Colonic mucosa (tissue), 4 donors: Measurements from ENCODE around the gene FAM228B. TPM values are rescaled to one million over a fixed set of nuclear protein-coding genes. Genes with fewer than 3 reads are reported as not detected.
A peak's percentile ranks its signal among the peaks of the same experiment; 100 is the strongest.

Experiments used
- DNase-seq: peaks from one replicate; pipeline ENCODE4 v3.0.0-alpha.2; 2020
- H3K27ac ChIP-seq: fragments of 200-600 bp; one replicate; pipeline ENCODE4 v1.8.0; 2021
- H3K27me3 ChIP-seq: fragments of 200-600 bp; one replicate; pipeline ENCODE4 v1.8.0; 2021
- H3K36me3 ChIP-seq: fragments of 200-600 bp; one replicate; pipeline ENCODE4 v1.8.0; 2021
- H3K4me1 ChIP-seq: fragments of 200-600 bp; one replicate; pipeline ENCODE4 v1.8.0; 2021; ENCODE audit warnings: mild to moderate bottlenecking
- H3K4me3 ChIP-seq: fragments of 200-600 bp; one replicate; pipeline ENCODE4 v1.8.0; 2021
- H3K9ac ChIP-seq, 2 donors: one replicate each; pipeline ENCODE4 v1.7.0; 2013; ENCODE audit warnings: control low read depth in 2 of 2, low read depth in 2 of 2, low read length in 2 of 2
- H3K9me3 ChIP-seq: fragments of 200-600 bp; one replicate; pipeline ENCODE4 v1.8.0; 2021
- CTCF ChIP-seq: fragments of 200-600 bp; IDR thresholded peaks from one replicate; pipeline ENCODE4 v1.8.0; 2022; ENCODE audit warnings: antibody characterized with exemption, mild to moderate bottlenecking
- intact Hi-C: fragments of 100-400 bp; cut with DNase I; formaldehyde crosslinking; loops from one replicate; pipeline ENCODE4 v1.14.1; 2022
- total RNA-seq, 2 donors: library from RNA; stranded (reverse); fragmentation: NEBNext Ultra II Directional in 1 of 2; extraction: Animal tissue kit (Norgen Biotek cat#: 25700) in 1 of 2; gene quantifications; one replicate each; pipeline ENCODE4 v1.2.1, GENCODE V29; 2021
- donor health status: healthy.
- donor health status: DM: no; HTN: no; CAD: no.
- donor health status: DM: no; HTN: no; CAD: no.

FAM228B gene
- total RNA-seq, 2 donors from 2014 or later = 4.4 to 6.2 TPM

- intact Hi-C loops = no loop called here
- DNase-seq = no peak
- TF ChIP-seq CTCF = no peak
- no peaks in the 10 kb centered on the region for H3K4me1 ChIP-seq
- H3K9ac ChIP-seq = no peak overlapping the region
- H3K27me3 ChIP-seq = no peaks in the 10 kb centered on the region
- H3K9me3 ChIP-seq = no peaks in the 10 kb centered on the region
- no peaks in the 10 kb centered on the region for H3K36me3 ChIP-seq
- H3K4me3 ChIP-seq = no peak overlapping the region
- no peak overlapping the region for H3K27ac ChIP-seq
These were observed 5.4 kb upstream of the FAM228B start for GRCh38 chr2:24117902-24118301.

- intact Hi-C loops = no loop called here
- no peak overlapping the region for H3K4me3 ChIP-seq
- H3K9ac ChIP-seq = no peak overlapping the region
- DNase-seq = no peak
- peaks cover 3% of the 10 kb centered on the region for H3K4me1 ChIP-seq
- H3K27ac ChIP-seq = no peak overlapping the region
- no peak for TF ChIP-seq CTCF
- H3K9me3 ChIP-seq = no peaks in the 10 kb centered on the region
- H3K27me3 ChIP-seq = no peaks in the 10 kb centered on the region
- H3K36me3 ChIP-seq = no peaks in the 10 kb centered on the region
These were observed 2.2 kb upstream of the FAM228B start for GRCh38 chr2:24121066-24121465.

GRCh38 chr2:24121469-24121868 is 1.8 kb upstream of the FAM228B start:
- H3K36me3 ChIP-seq = no peaks in the 10 kb centered on the region
- H3K4me1 ChIP-seq = peaks cover 3% of the 10 kb centered on the region
- H3K9ac ChIP-seq = no peak overlapping the region
- DNase-seq = no peak
- H3K9me3 ChIP-seq = no peaks in the 10 kb centered on the region
- no peak overlapping the region for H3K27ac ChIP-seq
- H3K27me3 ChIP-seq = no peaks in the 10 kb centered on the region
- no peak overlapping the region for H3K4me3 ChIP-seq
- intact Hi-C loops = no loop called here
- TF ChIP-seq CTCF = no peak

- DNase-seq = no peak
- intact Hi-C loops = no loop called here
- TF ChIP-seq CTCF = no peak
These were observed 689 bp upstream of the FAM228B start for GRCh38 chr2:24122366-24123194.

GRCh38 chr2:24123922-24124580 is 782 bp downstream of the FAM228B start:
- Histone ChIP-seq H3K36me3 (no peaks in the 10 kb centered on the region), H3K27me3 (no peaks in the 10 kb centered on the region), H3K9me3 (no peaks in the 10 kb centered on the region), H3K4me1 (peaks cover 3% of the 10 kb centered on the region), H3K9ac (peak overlapping the region; percentile 76 to 93), H3K4me3 (peak overlapping the region; percentile 71), H3K27ac (peak overlapping the region; percentile 76)
- DNase-seq = peak; percentile 45
- no peak for TF ChIP-seq CTCF
- intact Hi-C loops = no loop called here

More at GRCh38 chr2:24122366-24123194, 689 bp upstream of the FAM228B start:
- H3K9ac ChIP-seq = peak overlapping the region; percentile 82 to 93
- H3K4me1 ChIP-seq = peaks cover 3% of the 10 kb centered on the region
- no peaks in the 10 kb centered on the region for H3K36me3 ChIP-seq
- no peaks in the 10 kb centered on the region for H3K9me3 ChIP-seq
- H3K4me3 ChIP-seq = peak overlapping the region; percentile 71
- no peaks in the 10 kb centered on the region for H3K27me3 ChIP-seq
- H3K27ac ChIP-seq = peak overlapping the region; percentile 76
